HG02870 (cell line): Measurements from ENCODE around the gene SIX5.
A peak's percentile ranks its signal among the peaks of the same experiment; 100 is the strongest.
"Not testable (repeated sequence)": the region's sequence is repeated elsewhere in the genome, so short reads cannot be mapped to it uniquely, and the experiment has no call there.

Experiments
- ATAC-seq: cut with Tn5 transposase; IDR thresholded peaks from one replicate; pipeline ENCODE4 v1.9.1; 2021; ENCODE audit warnings: mild to moderate bottlenecking, moderate library complexity; ENCODE audit not compliant: unreplicated experiment

The SIX5 gene

GRCh38 chr19:45768984-45769782 lies at the start of gene SIX5:
Gene SIX5, minus strand, starts transcription at chr19:45769252. Its CDS starts 408 bp downstream, at chr19:45768844.
- peak; percentile 53 for ATAC-seq

GRCh38 chr19:45817725-45818301 lies 48.8 kb upstream of the SIX5 start:
- no peak for ATAC-seq

GRCh38 chr19:45817010-45817724 lies 48.1 kb upstream of the SIX5 start:
- ATAC-seq: peak; percentile 80

GRCh38 chr19:45816236-45817009 lies 47.4 kb upstream of the SIX5 start:
- ATAC-seq: no peak

GRCh38 chr19:45815481-45816216 lies 46.6 kb upstream of the SIX5 start:
- no peak for ATAC-seq

- ATAC-seq: no peak
These were observed 45.9 kb upstream of the SIX5 start, which contains the start of gene RSPH6A for GRCh38 chr19:45814851-45815480. Gene RSPH6A, minus strand, starts transcription at chr19:45815308. Its CDS starts 132 bp downstream, at chr19:45815176.

GRCh38 chr19:45814166-45814780 lies 45.2 kb upstream of the SIX5 start:
- ATAC-seq: no peak

GRCh38 chr19:45812297-45812696 lies 43.2 kb upstream of the SIX5 start:
- ATAC-seq: no peak

- ATAC-seq: no peak
These were observed 40.6 kb upstream of the SIX5 start for GRCh38 chr19:45809643-45810159.

- no peak for ATAC-seq
These were observed 36.7 kb upstream of the SIX5 start for GRCh38 chr19:45805719-45806118.

GRCh38 chr19:45804959-45805230 lies 35.8 kb upstream of the SIX5 start:
- no peak for ATAC-seq

- ATAC-seq: no peak
These were observed 35.3 kb upstream of the SIX5 start for GRCh38 chr19:45804140-45804958.

GRCh38 chr19:45801603-45802175 lies 32.6 kb upstream of the SIX5 start:
- no peak for ATAC-seq

GRCh38 chr19:45800070-45800553 lies 31.1 kb upstream of the SIX5 start:
- ATAC-seq: no peak

- ATAC-seq: not testable (repeated sequence)
These were observed 30.5 kb upstream of the SIX5 start for GRCh38 chr19:45799541-45799940.

GRCh38 chr19:45798995-45799517 lies 30.0 kb upstream of the SIX5 start:
- no peak for ATAC-seq

- ATAC-seq: no peak
These were observed 25.6 kb upstream of the SIX5 start for GRCh38 chr19:45794627-45795026.

GRCh38 chr19:45793876-45794275 lies 24.8 kb upstream of the SIX5 start:
- ATAC-seq: no peak
